NCI-H526 treated with DMSO at 0.1 percent for 48 hours (cell line): ENCODE measurements around the gene BRIX1.
"Not testable (repeated sequence)": the region's sequence is repeated elsewhere in the genome, so short reads cannot be mapped to it uniquely, and the experiment has no call there.

Experiments
- DNase-seq: peaks from one replicate; lab custom pipeline; 2025; lab: John Stamatoyannopoulos, UW

The BRIX1 gene

DNA sequence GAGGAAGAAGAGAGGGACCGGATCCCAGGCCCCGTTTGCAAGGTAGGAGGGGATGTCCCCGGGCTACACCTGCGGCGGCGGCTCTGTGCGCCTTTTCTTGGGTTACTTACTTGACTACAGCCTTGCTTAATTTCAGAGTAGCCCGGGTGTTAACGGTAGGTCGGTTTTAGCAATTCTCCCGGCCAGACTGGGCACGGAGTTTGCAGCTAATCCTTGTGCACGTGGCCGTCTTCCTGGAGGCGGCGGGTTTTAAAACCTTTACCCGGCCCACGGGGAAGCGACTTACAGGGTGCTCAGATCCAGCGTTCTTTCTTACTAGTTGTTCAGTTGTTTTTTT lies 313 bp downstream of the BRIX1 start:
- DNase-seq, result no peak

DNA sequence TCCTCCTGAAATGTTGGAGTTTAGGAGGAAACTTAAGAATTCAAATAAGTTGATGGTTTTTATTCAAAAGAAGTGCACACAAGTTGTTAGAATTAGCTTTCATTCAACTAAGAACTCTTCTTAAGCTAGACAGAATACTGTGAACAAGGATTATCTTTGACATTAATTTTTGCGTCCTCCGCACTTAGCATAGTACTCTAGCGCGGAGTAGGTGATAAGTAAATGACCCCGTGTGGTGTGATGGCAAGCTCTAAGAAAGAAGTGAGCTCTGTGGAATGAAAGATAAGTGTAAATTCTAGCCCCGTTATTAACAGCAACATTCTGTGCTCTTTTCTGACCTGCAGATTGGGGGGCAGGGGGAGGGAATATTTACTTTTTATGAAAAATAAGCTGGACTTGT lies 1.0 kb downstream of the BRIX1 start:
- no peak for DNase-seq

DNA sequence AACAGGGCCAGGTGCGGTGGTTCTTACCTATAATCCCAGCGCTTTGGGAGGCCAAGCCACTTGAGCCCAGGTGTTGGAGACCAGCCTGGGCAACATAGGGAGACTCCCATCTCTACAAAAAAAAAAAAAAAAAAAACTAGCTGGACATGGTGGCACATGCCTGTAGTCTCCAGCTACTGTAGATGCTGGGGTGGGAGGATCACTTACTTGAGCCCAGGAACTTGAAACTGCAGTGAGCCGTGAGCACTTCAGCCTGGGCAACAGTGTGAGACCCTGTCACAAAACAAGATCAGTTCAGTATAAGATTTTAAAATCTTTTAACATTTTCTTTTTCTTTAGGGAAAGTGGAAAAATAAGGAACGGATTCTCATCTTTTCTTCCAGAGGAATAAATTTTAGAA lies 2.5 kb downstream of the BRIX1 start:
- no peak for DNase-seq

DNA sequence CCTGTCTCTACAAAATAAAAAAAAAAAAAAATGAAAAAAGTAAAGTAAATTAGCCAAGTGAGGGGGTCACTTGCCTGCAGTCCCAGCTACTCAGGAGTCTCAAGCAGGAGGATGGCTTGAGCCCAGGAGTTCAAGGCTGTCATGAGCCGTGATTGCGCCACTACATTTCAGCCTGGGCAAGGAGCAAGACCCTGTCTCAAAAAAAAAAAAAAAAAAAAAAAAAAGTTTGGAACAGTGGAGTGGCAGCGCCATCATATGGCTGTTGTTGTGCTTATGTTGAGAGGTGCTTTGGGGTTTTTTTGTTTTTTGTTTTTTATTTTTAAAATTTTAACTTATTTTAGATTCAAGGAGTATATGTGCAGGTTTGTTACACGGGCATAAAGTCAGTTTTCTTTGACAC lies 3.6 kb downstream of the BRIX1 start:
- DNase-seq, result no peak

DNA sequence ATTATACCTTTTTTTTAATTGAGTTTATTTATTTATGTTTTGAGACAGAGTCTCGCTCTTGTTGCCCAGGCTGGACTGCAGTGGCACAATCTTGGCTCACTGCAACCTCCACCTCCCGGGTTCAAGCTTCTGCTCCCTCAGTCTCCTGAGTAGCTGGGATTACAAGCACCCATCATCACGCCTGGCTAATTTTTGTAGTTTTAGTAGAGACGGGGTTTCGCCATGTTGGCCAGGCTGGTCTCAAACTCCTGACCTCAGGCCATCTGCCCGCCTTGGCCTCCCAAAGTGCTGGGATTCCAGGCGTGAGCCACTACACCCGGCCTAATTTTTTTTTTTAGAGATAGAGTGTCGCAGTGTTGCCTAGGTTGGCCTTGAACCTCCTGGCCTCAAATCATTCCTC lies 7.7 kb downstream of the BRIX1 start:
- not testable (repeated sequence) for DNase-seq

DNA sequence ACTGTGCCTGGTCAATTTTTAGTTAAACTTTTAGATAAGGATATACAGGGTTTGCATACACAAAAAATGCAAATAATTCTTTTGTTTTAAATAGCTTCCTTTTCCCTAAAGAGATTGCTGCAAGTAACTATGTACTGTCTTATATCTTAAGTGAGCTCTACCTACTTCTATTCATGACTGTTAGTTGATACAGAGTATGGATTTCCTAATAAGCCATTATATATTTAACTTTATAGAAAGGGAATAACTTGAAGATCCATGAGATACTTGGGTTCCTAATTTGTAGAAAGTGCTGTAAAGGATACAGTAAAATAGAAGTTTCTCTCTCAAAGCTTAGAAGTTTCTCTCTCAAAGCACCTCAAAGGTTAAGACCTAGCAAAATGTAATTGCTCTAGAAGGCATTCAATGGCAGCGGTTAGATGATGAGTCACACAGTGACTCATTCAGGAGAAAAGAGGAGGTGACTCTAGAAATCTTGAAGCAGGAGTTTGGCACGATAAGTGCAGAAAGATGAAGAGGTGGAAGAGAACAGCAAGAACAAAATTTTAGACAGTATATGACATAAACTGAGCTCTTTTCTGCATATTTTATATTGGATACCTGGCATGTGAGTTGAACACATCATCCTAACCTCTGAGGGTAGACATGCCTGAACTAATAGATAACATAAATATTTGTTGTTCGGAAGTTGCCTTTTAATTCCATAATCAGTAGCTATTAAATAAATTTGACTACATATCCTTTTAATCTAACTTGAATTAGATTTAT lies 8.4 kb downstream of the BRIX1 start:
- no peak for DNase-seq

DNA sequence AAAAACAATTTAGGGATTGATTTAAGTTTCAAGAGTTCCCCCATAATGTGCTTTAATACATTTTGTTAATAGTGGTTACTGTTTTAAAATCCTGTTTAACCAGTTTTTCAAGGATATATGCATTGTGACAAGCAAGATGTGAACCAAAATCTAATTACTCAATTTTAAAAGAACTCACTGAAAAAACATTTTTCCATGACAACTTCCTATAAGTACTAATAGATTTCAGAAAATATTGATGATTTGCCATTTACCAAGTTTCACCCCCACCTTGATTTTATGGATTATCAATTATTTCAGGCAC lies 8.9 kb downstream of the BRIX1 start:
- DNase-seq, result no peak

DNA sequence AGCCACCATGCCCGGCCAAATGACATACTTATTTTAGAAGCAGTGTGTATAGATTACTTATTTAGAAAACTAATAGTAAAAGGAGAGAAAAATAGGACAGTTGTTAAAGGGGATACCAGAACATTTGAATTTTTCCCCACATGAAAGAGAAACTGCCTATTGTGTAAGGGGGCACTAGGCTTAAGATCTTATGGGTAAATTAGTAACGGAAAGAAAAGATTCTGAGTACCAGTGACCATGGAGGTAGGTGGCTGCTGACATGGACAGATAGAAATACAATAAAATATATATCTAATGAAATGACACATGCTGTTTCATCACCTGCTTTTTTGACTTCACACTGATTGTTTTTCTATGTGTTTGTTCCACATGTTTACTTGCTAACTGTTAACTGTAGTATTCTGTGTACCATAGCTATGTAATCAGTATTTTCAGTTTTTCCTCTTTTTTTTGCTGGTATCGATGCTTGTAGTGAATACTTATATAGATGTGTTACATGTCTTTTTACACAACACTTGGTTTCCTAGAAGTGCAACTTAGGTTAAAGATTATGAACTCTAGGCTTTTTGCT lies 10.9 kb downstream of the BRIX1 start:
- DNase-seq, result no peak

DNA sequence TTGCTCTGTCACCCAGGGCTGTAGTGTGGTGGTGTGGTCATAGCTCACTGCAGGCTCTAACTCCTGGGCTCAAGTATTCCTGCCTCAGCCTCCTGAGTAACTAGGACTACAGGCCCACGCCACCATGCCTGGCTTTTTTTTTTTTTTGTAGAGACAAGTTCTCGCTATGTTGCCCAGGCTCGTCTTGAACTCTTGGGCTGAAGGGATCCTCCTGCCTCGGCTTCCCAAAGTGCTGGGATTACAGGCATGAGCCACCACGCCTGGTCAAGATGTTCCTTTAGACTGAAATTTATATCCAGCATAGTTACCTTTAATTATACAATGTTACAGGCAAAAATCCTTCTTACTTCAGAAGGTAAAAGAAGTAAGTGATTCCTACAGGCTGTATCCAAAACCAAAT lies 12.3 kb downstream of the BRIX1 start:
- DNase-seq, result no peak

DNA sequence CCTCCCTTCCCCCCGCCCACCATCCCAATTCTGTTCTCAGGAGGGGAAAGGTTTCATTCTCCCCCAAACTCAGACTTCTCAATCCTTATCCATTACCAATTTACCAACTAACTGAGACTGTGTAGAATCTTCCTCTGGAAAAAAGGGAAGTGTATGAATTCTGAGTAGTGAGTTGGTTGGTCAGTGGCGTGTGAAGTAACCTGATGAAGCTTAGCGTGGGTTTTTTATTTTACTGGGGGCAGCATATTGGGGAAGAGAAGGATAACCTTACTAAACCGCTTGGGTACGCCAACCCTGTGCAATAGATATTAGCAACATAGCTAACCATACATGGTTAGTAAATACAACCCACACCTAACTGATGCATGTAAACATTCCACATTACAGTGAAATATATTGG lies 12.8 kb downstream of the BRIX1 start:
- no peak for DNase-seq

DNA sequence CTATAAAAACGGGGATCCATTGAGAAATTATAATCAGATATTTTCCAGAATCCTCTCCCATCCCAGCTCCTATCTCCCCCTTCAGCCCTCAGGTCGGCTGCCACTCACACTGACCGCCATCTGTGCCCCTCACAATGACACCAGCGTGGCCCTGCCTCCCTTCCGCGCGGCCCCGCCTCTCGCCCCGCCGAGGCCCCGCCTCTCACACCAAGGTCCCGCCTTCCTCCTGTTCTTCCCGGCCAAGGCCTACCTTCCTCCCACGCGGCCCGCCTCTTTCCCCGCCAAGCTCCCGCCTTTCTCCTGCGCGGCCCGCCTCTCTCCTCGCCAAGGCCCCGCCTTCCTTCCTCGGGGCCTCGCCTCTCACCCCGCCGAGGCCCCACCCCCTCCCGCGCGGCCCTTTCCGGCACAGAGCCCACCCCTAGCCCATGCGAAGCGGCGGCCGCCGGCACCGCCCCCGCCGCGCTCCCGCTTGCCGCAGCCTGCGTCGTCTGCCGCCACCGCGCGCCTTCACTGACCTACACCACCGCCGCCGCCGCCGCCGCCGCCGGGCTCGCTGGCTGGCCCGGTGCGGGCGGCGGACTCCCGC lies 13.7 kb downstream of the BRIX1 start, which contains the start of gene DNAJC21:
Gene DNAJC21, plus strand, starts transcription at position 426 of the 586 bp plus-strand sequence. CDS start 261 bp downstream, outside the sequence.
- DNase-seq, result peak; percentile 98

DNA sequence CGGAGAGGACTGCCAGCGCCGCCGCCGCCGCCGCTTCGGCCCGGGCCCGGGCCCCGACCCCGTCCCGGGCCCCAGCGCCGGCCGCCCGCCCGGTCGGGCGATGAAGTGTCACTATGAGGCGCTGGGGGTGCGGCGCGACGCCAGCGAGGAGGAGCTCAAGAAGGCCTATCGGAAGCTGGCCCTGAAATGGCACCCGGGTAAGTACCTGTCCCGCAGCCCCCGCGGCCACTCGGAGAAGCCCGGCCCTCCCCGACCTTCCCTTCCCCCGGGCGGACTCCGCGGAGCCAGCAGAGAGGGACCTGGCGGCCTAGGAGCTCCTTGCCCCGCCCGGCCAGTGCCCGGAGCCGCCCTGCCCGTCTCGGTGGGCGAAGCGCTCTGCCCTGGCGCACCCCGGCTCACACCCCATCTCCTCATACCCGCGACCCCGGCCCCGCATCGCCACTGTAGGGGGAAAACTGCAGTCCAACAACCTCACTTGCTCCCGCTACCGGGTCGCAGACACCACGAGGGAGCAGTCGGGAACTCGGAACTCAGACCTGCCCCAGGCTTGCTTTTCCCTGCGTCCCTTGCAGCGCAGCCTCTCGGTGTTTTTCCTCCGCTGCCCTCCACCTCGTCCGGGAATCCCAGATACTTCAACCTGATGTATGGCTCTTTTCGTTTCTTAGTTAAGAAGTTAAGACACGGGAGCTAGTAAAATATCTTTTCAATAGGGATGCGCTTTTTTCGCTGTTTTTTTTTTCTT lies 14.4 kb downstream of the BRIX1 start:
- peak; percentile 84 for DNase-seq

DNA sequence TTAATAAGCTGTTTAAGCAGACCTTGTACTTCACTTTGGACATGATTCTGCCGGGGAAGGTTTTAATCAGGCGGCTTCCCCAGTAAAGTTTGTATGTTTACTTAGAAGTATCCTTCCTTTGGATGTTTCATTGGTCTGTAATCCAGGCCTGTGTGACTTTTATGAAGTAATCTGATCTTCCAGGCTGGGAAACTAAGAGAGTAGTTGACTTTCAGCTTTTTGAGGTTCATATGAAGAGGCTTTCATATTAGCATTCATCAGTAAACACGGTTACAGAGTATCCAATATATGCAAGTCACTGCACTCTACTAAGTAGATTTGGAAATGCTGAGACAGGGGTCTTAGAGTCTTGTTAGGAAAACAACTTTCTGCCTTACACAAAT lies 14.9 kb downstream of the BRIX1 start:
- DNase-seq, result peak; percentile 63

DNA sequence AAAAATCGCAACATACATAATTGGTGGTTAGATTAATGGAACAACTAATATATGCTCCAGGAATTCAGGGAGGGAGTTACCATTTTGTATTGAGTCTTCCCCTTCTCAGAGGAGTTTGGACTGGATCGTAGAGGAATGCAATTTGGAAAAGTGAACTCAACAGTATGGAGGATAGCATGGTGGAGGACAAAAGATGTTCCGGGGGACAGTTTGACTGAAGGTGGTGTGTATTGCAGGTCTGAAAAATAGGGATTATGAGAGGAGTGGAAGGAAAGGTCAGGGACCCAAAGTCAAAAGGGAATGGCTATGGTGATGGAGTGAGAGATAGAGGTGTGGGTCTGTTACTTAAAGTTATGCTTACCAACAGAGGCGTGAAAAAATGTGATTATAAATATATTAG lies 15.4 kb downstream of the BRIX1 start:
- no peak for DNase-seq

DNA sequence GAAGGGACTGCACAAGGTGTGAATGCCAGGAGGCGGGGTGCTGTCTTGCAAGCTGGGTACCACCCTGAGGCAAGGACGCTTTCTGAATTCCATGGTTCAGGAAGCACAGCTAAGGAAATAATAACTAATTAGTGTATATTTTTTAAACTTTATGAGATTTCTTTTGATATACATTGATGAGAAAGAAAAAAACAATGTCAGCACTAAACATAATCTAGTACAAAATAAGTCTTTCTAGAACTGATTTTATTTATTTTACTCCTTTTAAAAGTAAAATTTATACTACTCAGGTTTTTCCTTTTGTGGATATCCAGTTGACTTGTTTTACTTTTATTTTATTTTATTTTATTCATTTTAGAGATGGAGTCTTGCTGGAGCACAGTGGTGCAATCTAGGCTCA lies 17.4 kb downstream of the BRIX1 start:
- DNase-seq, result no peak

DNA sequence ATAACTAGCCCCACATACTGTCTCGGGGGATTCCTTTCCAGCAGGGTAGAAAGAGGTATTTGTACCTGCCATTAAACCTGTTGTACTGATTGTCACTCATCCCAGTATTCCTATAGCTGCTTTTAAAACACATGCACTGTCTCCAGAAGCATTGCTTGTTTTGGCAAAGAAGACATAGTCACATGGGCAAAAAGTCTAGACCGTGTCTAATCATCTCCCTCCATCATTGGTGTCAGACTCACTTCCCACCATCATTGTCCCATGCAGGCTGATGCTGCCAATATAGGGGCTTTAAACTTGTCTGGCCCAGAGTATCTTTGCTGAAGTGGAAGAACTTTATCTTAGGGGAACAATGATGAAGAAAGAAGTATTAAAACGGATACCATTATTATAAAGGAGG lies 26.4 kb downstream of the BRIX1 start:
- no peak for DNase-seq

DNA sequence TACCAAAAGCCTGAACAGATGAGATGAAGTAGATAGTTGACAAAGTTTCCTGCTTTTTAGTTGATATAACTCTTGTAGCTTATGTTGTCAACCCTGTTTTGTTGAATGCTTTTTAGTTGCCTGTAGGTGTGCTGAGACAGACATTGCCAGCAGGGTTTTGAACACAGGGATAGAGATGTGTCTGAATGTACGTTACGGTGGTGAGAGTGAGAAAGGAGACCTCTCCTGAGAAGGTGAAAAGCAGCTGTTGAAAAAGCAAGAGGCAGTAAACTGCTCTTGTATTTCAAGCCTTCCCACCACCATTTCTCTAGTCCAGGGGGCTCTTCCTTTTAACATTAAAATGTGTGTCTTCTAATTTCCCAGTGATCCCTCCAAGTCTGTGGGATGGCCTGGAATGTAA lies 28.5 kb downstream of the BRIX1 start:
- DNase-seq, result no peak

DNA sequence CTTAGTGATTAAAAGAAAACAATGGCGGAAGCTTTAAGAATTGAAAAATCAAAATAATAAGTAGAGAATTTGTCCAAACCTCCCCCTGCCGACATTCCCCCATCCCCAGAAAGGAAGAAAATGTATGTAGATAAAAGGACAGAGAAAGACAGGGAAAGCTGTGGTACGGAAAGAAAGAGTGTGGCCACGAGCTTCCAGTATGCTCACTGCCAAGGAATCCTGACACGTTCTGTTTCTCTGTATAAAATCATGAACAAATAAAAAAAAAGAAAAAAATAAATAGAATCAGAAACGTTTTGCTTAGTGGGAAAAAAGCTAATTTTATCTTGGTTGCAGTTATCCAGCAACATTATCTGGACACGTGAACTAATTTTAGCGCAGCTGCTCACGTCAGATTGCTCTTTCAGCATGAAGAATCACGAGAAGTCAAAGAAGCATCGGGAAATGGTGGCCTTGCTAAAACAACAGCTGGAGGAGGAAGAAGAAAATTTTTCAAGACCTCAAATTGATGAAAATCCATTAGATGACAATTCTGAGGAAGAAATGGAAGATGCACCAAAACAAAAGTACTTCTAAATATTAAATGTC lies 29.0 kb downstream of the BRIX1 start:
- no peak for DNase-seq

DNA sequence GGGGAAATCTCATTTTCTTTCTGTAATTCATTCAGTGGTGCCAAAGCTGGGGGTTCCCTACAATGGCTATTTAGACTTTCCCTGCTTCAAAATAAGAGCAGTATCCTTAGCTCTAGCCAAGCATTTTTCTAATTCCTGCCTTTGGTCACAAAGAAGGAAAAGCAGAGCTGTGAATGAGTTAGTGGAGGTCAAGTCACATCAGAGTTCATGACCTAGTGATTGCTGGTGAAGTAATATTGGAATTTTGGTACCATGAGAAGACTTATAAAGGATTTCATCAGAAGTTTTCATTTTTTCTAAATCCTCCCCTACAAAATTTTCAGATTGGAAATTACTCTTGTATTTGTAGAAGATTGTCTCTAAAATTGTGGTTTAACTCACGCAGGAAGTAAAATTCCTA lies 41.8 kb downstream of the BRIX1 start:
- no peak for DNase-seq

DNA sequence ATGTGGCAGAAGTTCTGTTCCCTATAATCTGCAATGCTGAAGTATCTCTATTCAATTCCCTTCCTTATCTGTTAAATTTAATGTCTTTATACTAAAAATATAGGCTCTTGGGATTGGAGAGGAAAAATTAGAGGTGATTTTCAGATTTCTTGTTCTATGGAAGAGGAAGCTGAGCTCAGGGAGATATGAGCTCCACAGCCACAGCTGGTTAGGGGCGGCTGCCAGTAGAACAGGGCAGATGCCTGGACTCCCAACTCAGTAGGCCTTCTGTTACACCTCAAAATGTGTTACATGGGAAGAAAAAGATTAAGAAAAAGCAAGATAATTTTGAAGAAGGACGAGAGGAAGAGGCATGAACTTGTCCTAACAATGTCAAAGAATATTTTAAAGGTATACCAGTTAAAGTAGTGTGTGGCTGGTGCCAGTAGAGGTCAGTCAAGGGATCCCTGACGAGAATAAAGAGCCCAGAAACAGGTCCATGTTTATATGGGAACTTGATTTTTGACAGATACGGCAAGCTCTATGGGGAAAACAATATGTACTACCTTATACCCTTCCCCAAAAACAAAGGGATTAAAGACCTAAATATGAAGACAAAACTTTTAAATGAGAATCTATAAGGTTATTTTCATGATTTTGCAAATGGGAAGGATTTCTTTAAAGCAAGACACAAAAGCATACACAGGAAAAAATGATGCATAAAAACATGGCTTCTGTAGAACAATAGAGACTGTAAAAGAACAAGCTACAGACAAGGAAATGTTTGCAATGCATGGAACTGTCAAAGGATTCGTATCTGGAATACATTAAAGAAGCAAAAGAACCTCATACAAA lies 42.6 kb downstream of the BRIX1 start:
- no peak for DNase-seq

DNA sequence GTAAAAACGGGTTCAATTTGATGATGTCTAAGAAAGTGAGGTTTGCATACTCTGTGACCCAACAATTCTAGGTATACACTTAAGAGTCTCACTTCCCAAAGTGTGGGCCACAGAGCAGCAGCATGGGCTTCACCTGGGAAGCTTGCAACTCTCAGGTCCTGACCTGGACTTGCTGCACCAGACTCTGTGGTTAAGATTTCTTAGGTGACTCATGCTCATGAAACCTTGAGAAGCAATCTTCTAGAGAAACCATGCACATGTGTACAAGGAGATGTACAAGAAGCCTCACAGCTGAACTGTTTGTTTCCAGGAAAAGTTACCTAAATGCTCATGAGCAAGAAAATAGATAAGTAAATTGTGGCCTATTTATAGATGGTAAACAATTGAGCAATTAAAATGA lies 43.8 kb downstream of the BRIX1 start:
- DNase-seq, result no peak

DNA sequence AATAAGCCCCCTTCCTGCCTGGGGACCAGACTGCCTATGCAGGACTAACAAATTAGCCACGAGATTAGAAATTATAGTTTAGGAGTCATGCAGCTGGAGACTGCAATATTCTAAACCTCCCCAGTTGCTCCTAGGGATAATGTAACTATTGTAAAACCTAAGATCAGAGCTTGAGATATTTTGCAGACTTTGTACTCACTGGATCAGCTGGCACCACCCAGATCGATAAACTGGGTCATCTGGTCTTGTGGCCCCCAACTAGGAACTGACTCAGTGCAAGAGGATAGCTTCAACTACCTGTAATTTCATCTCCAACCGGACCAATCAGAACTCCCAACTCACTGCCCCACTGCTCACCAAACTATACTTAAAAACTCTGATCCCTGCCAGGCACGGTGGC lies 52.0 kb downstream of the BRIX1 start:
- DNase-seq, result no peak
